SK-N-SH treated with all-trans-retinoic acid at 6 μM for 48 hours (cell line): ENCODE results near the gene LSAMP.

Experiments used
- ATAC-seq: fragments of 200-7000 bp; cut with Tn5 transposase; 3 replicates; pipeline ENCODE4 v1.9.1; 2020; ENCODE audit warnings: mild to moderate bottlenecking, moderate library complexity
- ARNTL ChIP-seq: fragments of 450-650 bp; formaldehyde crosslinking; IDR thresholded peaks from 2 replicates; pipeline ENCODE4 v1.5.0; 2020; ENCODE audit warnings: low read depth, mild to moderate bottlenecking, moderate library complexity, borderline replicate concordance
- BACH2 ChIP-seq: fragments of 250-450 bp; sonication (Bioruptor Pico); IDR thresholded peaks from 2 replicates; pipeline ENCODE4 v1.9.0; 2021; ENCODE audit warnings: mild to moderate bottlenecking, borderline replicate concordance
- CSDC2 ChIP-seq: fragments of 250-450 bp; sonication (Bioruptor Pico); IDR thresholded peaks from 2 replicates; pipeline ENCODE4 v1.5.0; 2020; ENCODE audit warnings: mild to moderate bottlenecking, moderate library complexity
- ESRRG ChIP-seq: fragments of 250-450 bp; sonication (Bioruptor Pico); IDR thresholded peaks from 2 replicates; pipeline ENCODE4 v1.6.1; 2021; ENCODE audit warnings: mild to moderate bottlenecking
- GLIS3 ChIP-seq: fragments of 250-450 bp; sonication (Bioruptor Pico); IDR thresholded peaks from 2 replicates; pipeline ENCODE4 v1.5.0; 2020; ENCODE audit warnings: mild to moderate bottlenecking, moderate library complexity
- ISL1 ChIP-seq: fragments of 250-450 bp; sonication (Bioruptor Pico); IDR thresholded peaks from 2 replicates; pipeline ENCODE4 v2.1.2; 2022; ENCODE audit warnings: mild to moderate bottlenecking, moderate library complexity
- PPARA ChIP-seq: fragments of 250-450 bp; sonication (Bioruptor Pico); IDR thresholded peaks from 2 replicates; pipeline ENCODE4 v1.5.0; 2020; ENCODE audit warnings: mild to moderate bottlenecking, borderline replicate concordance
- RARB ChIP-seq: fragments of 250-450 bp; sonication (Bioruptor Pico); IDR thresholded peaks from 2 replicates; pipeline ENCODE4 v1.8.0; 2021; ENCODE audit warnings: mild to moderate bottlenecking, moderate library complexity
- SNAI2 ChIP-seq: fragments of 250-450 bp; sonication (Bioruptor Pico); IDR thresholded peaks from 2 replicates; pipeline ENCODE4 v1.5.0; 2020; ENCODE audit warnings: mild to moderate bottlenecking, moderate library complexity
- TCF4 ChIP-seq: fragments of 250-450 bp; sonication (Bioruptor Pico); IDR thresholded peaks from 2 replicates; pipeline ENCODE4 v1.8.0; 2021; ENCODE audit warnings: mild to moderate bottlenecking, moderate library complexity, borderline replicate concordance
- TOX ChIP-seq: fragments of 250-450 bp; sonication (Bioruptor Pico); IDR thresholded peaks from 2 replicates; pipeline ENCODE4 v1.8.0; 2021; ENCODE audit warnings: mild to moderate bottlenecking, moderate library complexity, borderline replicate concordance
- ZFP30 ChIP-seq: fragments of 450-650 bp; formaldehyde crosslinking; IDR thresholded peaks from 2 replicates; pipeline ENCODE4 v1.5.0; 2022; ENCODE audit warnings: mild to moderate bottlenecking, moderate library complexity
- ZNF565 ChIP-seq: fragments of 450-650 bp; formaldehyde crosslinking; conservative IDR thresholded peaks from 2 replicates; pipeline ENCODE4 v1.5.0; 2020; ENCODE audit warnings: low read depth, mild to moderate bottlenecking, moderate library complexity
- ZNF8 ChIP-seq: fragments of 450-650 bp; formaldehyde crosslinking; IDR thresholded peaks from 2 replicates; pipeline ENCODE4 v1.5.0; 2020; ENCODE audit warnings: mild to moderate bottlenecking, moderate library complexity
- TF ChIP-seq, protein P1 (sequence below): fragments of 250-450 bp; sonication (Bioruptor Pico); IDR thresholded peaks from 2 replicates; pipeline ENCODE4 v1.8.0; 2020; ENCODE audit warnings: mild to moderate bottlenecking, moderate library complexity, borderline replicate concordance
- TF ChIP-seq, protein P2 (sequence below): fragments of 250-450 bp; sonication (Bioruptor Pico); IDR thresholded peaks from 2 replicates; pipeline ENCODE4 v1.5.1; 2021; ENCODE audit warnings: mild to moderate bottlenecking, moderate library complexity
- TF ChIP-seq, protein P3 (sequence below): fragments of 250-450 bp; sonication (Bioruptor Pico); IDR thresholded peaks from 2 replicates; pipeline ENCODE4 v1.5.1; 2020; ENCODE audit warnings: low read depth, mild to moderate bottlenecking, moderate library complexity
- TF ChIP-seq, protein P4 (sequence below): fragments of 250-450 bp; sonication (Bioruptor Pico); IDR thresholded peaks from 2 replicates; pipeline ENCODE4 v1.5.0; 2020; ENCODE audit warnings: mild to moderate bottlenecking, moderate library complexity
- TF ChIP-seq, protein P5 (sequence below): fragments of 250-450 bp; sonication (Bioruptor Pico); IDR thresholded peaks from 2 replicates; pipeline ENCODE4 v1.8.0; 2021; ENCODE audit warnings: low read depth, mild to moderate bottlenecking, moderate library complexity, borderline replicate concordance

LSAMP gene

DNA sequence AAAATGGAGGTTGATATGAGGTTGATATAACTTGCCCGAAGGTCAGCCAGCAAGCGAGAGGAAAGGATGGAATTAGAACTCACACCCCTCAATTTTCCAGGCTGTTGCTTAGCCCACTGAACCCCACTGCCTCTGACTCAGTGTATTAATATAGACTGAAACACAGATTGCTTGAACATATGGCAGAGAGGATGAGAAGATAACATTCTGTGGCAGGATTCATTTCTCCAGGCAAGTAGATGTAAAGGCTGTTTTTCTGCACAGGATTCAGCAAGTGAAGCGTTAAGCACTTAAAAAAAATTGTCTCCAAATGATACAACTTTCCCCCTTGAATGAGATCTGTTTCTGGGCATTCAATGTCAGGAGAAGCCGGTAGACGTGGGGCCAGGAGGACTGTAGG is 486.8 kb downstream of the LSAMP start:
- TF ChIP-seq, protein P1, sequence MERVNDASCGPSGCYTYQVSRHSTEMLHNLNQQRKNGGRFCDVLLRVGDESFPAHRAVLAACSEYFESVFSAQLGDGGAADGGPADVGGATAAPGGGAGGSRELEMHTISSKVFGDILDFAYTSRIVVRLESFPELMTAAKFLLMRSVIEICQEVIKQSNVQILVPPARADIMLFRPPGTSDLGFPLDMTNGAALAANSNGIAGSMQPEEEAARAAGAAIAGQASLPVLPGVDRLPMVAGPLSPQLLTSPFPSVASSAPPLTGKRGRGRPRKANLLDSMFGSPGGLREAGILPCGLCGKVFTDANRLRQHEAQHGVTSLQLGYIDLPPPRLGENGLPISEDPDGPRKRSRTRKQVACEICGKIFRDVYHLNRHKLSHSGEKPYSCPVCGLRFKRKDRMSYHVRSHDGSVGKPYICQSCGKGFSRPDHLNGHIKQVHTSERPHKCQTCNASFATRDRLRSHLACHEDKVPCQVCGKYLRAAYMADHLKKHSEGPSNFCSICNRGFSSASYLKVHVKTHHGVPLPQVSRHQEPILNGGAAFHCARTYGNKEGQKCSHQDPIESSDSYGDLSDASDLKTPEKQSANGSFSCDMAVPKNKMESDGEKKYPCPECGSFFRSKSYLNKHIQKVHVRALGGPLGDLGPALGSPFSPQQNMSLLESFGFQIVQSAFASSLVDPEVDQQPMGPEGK (CRISPR knock-in tag), result no peak
- TF ChIP-seq, protein P2, sequence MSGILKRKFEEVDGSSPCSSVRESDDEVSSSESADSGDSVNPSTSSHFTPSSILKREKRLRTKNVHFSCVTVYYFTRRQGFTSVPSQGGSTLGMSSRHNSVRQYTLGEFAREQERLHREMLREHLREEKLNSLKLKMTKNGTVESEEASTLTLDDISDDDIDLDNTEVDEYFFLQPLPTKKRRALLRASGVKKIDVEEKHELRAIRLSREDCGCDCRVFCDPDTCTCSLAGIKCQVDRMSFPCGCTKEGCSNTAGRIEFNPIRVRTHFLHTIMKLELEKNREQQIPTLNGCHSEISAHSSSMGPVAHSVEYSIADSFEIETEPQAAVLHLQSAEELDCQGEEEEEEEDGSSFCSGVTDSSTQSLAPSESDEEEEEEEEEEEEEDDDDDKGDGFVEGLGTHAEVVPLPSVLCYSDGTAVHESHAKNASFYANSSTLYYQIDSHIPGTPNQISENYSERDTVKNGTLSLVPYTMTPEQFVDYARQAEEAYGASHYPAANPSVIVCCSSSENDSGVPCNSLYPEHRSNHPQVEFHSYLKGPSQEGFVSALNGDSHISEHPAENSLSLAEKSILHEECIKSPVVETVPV (CRISPR knock-in tag), result no peak
- no peak for TF ChIP-seq RARB (CRISPR knock-in tag)
- no peak for TF ChIP-seq SNAI2 (CRISPR knock-in tag)
- TF ChIP-seq, protein P3, sequence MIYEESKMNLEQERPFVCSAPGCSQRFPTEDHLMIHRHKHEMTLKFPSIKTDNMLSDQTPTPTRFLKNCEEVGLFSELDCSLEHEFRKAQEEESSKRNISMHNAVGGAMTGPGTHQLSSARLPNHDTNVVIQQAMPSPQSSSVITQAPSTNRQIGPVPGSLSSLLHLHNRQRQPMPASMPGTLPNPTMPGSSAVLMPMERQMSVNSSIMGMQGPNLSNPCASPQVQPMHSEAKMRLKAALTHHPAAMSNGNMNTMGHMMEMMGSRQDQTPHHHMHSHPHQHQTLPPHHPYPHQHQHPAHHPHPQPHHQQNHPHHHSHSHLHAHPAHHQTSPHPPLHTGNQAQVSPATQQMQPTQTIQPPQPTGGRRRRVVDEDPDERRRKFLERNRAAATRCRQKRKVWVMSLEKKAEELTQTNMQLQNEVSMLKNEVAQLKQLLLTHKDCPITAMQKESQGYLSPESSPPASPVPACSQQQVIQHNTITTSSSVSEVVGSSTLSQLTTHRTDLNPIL (CRISPR knock-in tag), result no peak
- TF ChIP-seq ISL1 (CRISPR knock-in tag), result no peak
- no peak for TF ChIP-seq GLIS3 (CRISPR knock-in tag)
- TF ChIP-seq, protein P4, sequence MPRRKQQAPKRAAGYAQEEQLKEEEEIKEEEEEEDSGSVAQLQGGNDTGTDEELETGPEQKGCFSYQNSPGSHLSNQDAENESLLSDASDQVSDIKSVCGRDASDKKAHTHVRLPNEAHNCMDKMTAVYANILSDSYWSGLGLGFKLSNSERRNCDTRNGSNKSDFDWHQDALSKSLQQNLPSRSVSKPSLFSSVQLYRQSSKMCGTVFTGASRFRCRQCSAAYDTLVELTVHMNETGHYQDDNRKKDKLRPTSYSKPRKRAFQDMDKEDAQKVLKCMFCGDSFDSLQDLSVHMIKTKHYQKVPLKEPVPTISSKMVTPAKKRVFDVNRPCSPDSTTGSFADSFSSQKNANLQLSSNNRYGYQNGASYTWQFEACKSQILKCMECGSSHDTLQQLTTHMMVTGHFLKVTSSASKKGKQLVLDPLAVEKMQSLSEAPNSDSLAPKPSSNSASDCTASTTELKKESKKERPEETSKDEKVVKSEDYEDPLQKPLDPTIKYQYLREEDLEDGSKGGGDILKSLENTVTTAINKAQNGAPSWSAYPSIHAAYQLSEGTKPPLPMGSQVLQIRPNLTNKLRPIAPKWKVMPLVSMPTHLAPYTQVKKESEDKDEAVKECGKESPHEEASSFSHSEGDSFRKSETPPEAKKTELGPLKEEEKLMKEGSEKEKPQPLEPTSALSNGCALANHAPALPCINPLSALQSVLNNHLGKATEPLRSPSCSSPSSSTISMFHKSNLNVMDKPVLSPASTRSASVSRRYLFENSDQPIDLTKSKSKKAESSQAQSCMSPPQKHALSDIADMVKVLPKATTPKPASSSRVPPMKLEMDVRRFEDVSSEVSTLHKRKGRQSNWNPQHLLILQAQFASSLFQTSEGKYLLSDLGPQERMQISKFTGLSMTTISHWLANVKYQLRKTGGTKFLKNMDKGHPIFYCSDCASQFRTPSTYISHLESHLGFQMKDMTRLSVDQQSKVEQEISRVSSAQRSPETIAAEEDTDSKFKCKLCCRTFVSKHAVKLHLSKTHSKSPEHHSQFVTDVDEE, result no peak
- no peak for TF ChIP-seq ARNTL (CRISPR knock-in tag)
- ATAC-seq, result no peak

DNA sequence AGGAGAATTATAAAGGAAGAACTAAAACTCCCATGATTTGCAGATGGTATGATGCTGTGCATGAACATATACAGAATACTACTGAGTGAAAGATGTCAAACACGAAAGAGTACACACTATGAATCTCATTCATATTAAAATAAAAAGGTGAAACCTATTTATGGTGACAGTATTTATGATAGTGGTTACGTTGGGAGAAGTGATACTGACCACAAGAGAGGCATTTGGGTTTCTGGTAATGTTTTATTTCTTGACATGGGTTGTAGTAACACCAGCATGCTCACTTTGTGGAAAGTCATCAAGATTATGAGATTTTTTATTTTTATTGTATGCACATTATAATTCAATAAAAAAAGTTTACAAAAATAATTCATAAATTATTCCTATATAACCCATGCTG is 498.0 kb downstream of the LSAMP start:
- ATAC-seq, result no peak
- no peak for TF ChIP-seq SNAI2 (CRISPR knock-in tag)
- no peak for TF ChIP-seq ARNTL (CRISPR knock-in tag)
- TF ChIP-seq ZFP30 (CRISPR knock-in tag), result no peak
- TF ChIP-seq GLIS3 (CRISPR knock-in tag), result no peak
- TF ChIP-seq BACH2 (CRISPR knock-in tag), result no peak
- no peak for TF ChIP-seq ISL1 (CRISPR knock-in tag)
- no peak for TF ChIP-seq ESRRG (CRISPR knock-in tag)
- TF ChIP-seq, protein P2 (CRISPR knock-in tag), result no peak
- no peak for TF ChIP-seq CSDC2 (CRISPR knock-in tag)
- TF ChIP-seq TCF4 (CRISPR knock-in tag), result no peak
- TF ChIP-seq, all 23 proteins: peak for 0

DNA sequence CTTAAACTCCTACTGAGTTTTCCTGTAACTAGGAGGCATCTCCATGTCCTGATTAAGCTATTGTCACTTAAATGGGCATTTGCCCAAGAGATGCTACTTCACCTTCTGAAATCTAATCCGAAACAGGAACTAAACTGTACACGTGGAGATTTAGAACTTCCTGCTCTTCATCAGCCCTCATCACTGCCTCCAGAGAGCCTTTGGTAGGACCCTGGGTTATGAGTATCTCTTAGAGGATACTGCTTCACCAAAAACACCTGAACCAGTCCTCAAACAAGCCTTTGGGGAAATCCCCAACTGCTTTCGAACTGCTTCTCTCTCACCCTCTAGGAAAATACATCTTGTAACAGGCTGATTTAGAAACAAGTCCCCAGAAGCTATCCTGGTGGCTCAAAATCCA is 501.7 kb downstream of the LSAMP start:
- TF ChIP-seq, protein P5, sequence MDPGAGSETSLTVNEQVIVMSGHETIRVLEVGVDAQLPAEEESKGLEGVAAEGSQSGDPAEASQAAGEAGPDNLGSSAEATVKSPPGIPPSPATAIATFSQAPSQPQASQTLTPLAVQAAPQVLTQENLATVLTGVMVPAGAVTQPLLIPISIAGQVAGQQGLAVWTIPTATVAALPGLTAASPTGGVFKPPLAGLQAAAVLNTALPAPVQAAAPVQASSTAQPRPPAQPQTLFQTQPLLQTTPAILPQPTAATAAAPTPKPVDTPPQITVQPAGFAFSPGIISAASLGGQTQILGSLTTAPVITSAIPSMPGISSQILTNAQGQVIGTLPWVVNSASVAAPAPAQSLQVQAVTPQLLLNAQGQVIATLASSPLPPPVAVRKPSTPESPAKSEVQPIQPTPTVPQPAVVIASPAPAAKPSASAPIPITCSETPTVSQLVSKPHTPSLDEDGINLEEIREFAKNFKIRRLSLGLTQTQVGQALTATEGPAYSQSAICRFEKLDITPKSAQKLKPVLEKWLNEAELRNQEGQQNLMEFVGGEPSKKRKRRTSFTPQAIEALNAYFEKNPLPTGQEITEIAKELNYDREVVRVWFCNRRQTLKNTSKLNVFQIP, result no peak
- no peak for TF ChIP-seq ZNF8 (CRISPR knock-in tag)
- TF ChIP-seq GLIS3 (CRISPR knock-in tag), result no peak
- no peak for TF ChIP-seq CSDC2 (CRISPR knock-in tag)
- no peak for TF ChIP-seq ZNF565
- TF ChIP-seq ESRRG (CRISPR knock-in tag), result no peak
- ATAC-seq, result no peak

DNA sequence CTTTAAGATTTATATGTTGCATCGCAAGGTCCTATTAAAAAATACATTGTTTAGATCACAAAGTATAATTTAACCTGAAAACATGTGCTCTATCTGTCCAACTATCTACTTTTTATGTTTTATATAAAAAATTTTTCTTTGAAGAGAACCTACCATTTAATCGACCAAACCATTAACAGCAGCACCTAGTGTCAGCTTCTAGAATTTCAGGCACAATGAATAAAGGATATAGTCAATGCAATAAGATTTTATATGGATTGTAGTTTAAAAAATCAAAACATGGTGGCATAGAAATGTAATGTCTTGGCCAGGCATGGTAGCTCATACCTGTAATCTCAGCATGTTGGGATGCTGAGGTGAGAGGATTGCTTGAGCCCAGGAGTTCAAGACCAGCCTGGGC is 508.2 kb downstream of the LSAMP start:
- no peak for TF ChIP-seq PPARA (CRISPR knock-in tag)
- no peak for TF ChIP-seq TOX (CRISPR knock-in tag)
- TF ChIP-seq BACH2 (CRISPR knock-in tag), result no peak
- TF ChIP-seq, all 23 proteins: peak for 0
- ATAC-seq, result no peak
